Measurements from ENCODE around the gene GABRR1. TPM values are rescaled to one million over a fixed set of nuclear protein-coding genes. Genes with fewer than 3 reads are reported as not detected.
"Not testable (repeated sequence)": the region's sequence is repeated elsewhere in the genome, so short reads cannot be mapped to it uniquely, and the experiment has no call there.

The GABRR1 gene
- total and polyA plus RNA-seq, 2 donors (not counting 3 experiments of a cell fraction or from before 2014, with no cell fraction given), result not detected

- H3K36me3 ChIP-seq (ENCODE audit: control insufficient read depth in 2 of 2, extremely low read depth in 1 of 2, insufficient read depth in 2 of 2, low read length in 2 of 2); H3K9ac ChIP-seq (replicated peaks; ENCODE audit: extremely low read depth, insufficient read depth, low read length); H3K4me2 ChIP-seq (ENCODE audit: insufficient read depth, low read length); H2AFZ ChIP-seq (ENCODE audit: low read depth, low read length); H3K9me3 ChIP-seq (replicated peaks; ENCODE audit: control insufficient read depth, insufficient read depth, low read length); intact Hi-C loops (cut with micrococcal nuclease); DNase-seq (ENCODE audit: low read depth, low spot score); H3K9me1 ChIP-seq (replicated peaks; ENCODE audit: control insufficient read depth, extremely low read depth, insufficient read depth, low read length); H3K4me3 ChIP-seq (replicated peaks in 1 of 3; ENCODE audit: insufficient read depth in 1 of 3, low read depth in 1 of 3, low read length in 3 of 3); H3K27ac ChIP-seq (ENCODE audit: insufficient read depth, low read depth, low read length); H3K79me2 ChIP-seq (ENCODE audit: control insufficient read depth, insufficient read depth, low read length); dilution Hi-C loops (cut with MboI; ENCODE audit: extremely low pct_ligation_motif_present, low sequenced_read_pairs); H3K27me3 ChIP-seq (ENCODE audit: control insufficient read depth in 2 of 2, insufficient read depth in 2 of 2, low read length in 2 of 2); BruUV-seq (replicated peaks); POLR2A ChIA-PET; H3K4me1 ChIP-seq (ENCODE audit: control insufficient read depth, extremely low read depth, insufficient read depth, low read length); CTCF ChIA-PET; FAIRE-seq; H4K20me1 ChIP-seq (replicated peaks; ENCODE audit: control insufficient read depth, extremely low read depth, insufficient read depth, low read length): not testable (repeated sequence)
Measured at GRCh38 chr6:89128256-89128671, 88.9 kb downstream of the GABRR1 start.

Other genes with a start within 250 kb of the GABRR1 start
- gene PNRC1, start 136.6 kb downstream of the GABRR1 start, total RNA-seq, result 87.9 and 88.4 TPM in 2 replicates
- gene PNRC1, start 136.6 kb downstream of the GABRR1 start, polyA plus RNA-seq, result 7.1 and 9.6 TPM in 2 replicates
- gene SRSF12, start 99.3 kb downstream of the GABRR1 start, total RNA-seq, result 0.18 TPM in 1 of 2 replicates, not detected in the other
- 0.06 and 0.07 TPM in 2 replicates for gene SRSF12, start 99.3 kb downstream of the GABRR1 start, polyA plus RNA-seq
- gene PM20D2, start 71.3 kb downstream of the GABRR1 start, total RNA-seq, result 8.3 and 10.9 TPM in 2 replicates
- 2.9 and 3.0 TPM in 2 replicates for gene PM20D2, start 71.3 kb downstream of the GABRR1 start, polyA plus RNA-seq
- 2.5 and 3.6 TPM in 2 replicates for gene GABRR2, start 97.9 kb upstream of the GABRR1 start, total RNA-seq
- gene GABRR2, start 97.9 kb upstream of the GABRR1 start, polyA plus RNA-seq, result 1.4 TPM in 2 replicates
- gene UBE2J1, start 135.4 kb upstream of the GABRR1 start, total RNA-seq, result 84.9 and 96.6 TPM in 2 replicates
- 36.3 and 44.4 TPM in 2 replicates for gene UBE2J1, start 135.4 kb upstream of the GABRR1 start, polyA plus RNA-seq
- gene RRAGD, start 194.9 kb upstream of the GABRR1 start, total RNA-seq, result 0.90 and 2.0 TPM in 2 replicates
- gene RRAGD, start 194.9 kb upstream of the GABRR1 start, polyA plus RNA-seq, result 0.07 and 0.08 TPM in 2 replicates
- gene ANKRD6, start 215.8 kb upstream of the GABRR1 start, total RNA-seq, result 7.7 and 9.6 TPM in 2 replicates
- 3.2 and 3.4 TPM in 2 replicates for gene ANKRD6, start 215.8 kb upstream of the GABRR1 start, polyA plus RNA-seq

Data from endothelial cell of umbilical vein (primary cell).